OCI-LY1 (cell line): ENCODE measurements around the gene LAMP1.

Source experiments
- CTCF ChIP-seq: fragments of 200-600 bp; sonication (generic), shearing (Covaris generic); IDR thresholded peaks from 2 replicates; pipeline ENCODE4 v1.5.1; 2017; ENCODE audit warnings: mild to moderate bottlenecking, antibody characterized with exemption, low read length, moderate library complexity, mixed read lengths
- EZH2 ChIP-seq: fragments of 200-600 bp; sonication (generic), shearing (Covaris generic); IDR thresholded peaks from 2 replicates; pipeline ENCODE4 v1.8.0; 2017; ENCODE audit warnings: borderline replicate concordance, mixed run types, mild to moderate bottlenecking, antibody characterized with exemption, low read length, moderate library complexity, mixed read lengths

- no peak for TF ChIP-seq CTCF
- no peak for TF ChIP-seq EZH2
Observed at GRCh38 chr13:113355621-113356020, 58.6 kb downstream of the LAMP1 start.
